Hepatocyte (in vitro differentiated cells): ENCODE data around the gene STOML2. TPM values are rescaled to one million over a fixed set of nuclear protein-coding genes. Genes with fewer than 3 reads are reported as not detected.
A peak's percentile ranks its signal among the peaks of the same experiment; 100 is the strongest.
"Not testable (repeated sequence)": the region's sequence is repeated elsewhere in the genome, so short reads cannot be mapped to it uniquely, and the experiment has no call there.

ENCODE experiments used
- DNase-seq: peaks from one replicate; pipeline ENCODE4 v3.0.0-alpha.2; 2016; ENCODE audit warnings: low spot score
- H2AFZ ChIP-seq: fragments of 200-600 bp; sonication (generic); 2 replicates; pipeline ENCODE4 v1.6.0; 2016; ENCODE audit warnings: antibody characterized with exemption, mild to moderate bottlenecking
- H3K27ac ChIP-seq: fragments of 200-600 bp; sonication (generic); 2 replicates; pipeline ENCODE4 v1.5.1; 2016; ENCODE audit warnings: mild to moderate bottlenecking
- H3K27me3 ChIP-seq: fragments of 200-600 bp; sonication (generic); 2 replicates; pipeline ENCODE4 v1.6.1; 2016
- H3K36me3 ChIP-seq: fragments of 200-600 bp; sonication (generic); replicated peaks from 2 replicates; pipeline ENCODE4 v1.5.1; 2016; ENCODE audit warnings: low read depth; ENCODE audit not compliant: insufficient read depth
- H3K4me1 ChIP-seq: fragments of 200-600 bp; sonication (generic); 2 replicates; pipeline ENCODE4 v1.5.1; 2016; ENCODE audit warnings: mild to moderate bottlenecking, moderate library complexity; ENCODE audit not compliant: insufficient read depth
- H3K4me2 ChIP-seq: fragments of 200-600 bp; sonication (generic); 2 replicates; pipeline ENCODE4 v1.6.0; 2016
- H3K4me3 ChIP-seq: fragments of 200-600 bp; sonication (generic); 2 replicates; pipeline ENCODE4 v1.5.1; 2016; ENCODE audit warnings: mild to moderate bottlenecking
- H3K79me2 ChIP-seq: fragments of 200-600 bp; sonication (generic); 2 replicates; pipeline ENCODE4 v1.6.0; 2017; ENCODE audit warnings: mild to moderate bottlenecking
- H3K9me2 ChIP-seq: fragments of 200-600 bp; sonication (generic); replicated peaks from 2 replicates; pipeline ENCODE4 v1.6.0; 2017; ENCODE audit warnings: mild to moderate bottlenecking; ENCODE audit not compliant: insufficient read depth
- H3K9me3 ChIP-seq: fragments of 200-600 bp; sonication (generic); 2 replicates; pipeline ENCODE4 v1.5.1; 2016; ENCODE audit warnings: low read depth, mild to moderate bottlenecking
- H4K20me1 ChIP-seq: fragments of 200-600 bp; sonication (generic); 2 replicates; pipeline ENCODE4 v1.6.0; 2016; ENCODE audit warnings: mild to moderate bottlenecking; ENCODE audit not compliant: insufficient read depth, poor library complexity, severe bottlenecking
- EZH2 ChIP-seq: fragments of 200-600 bp; sonication (generic); IDR thresholded peaks from 2 replicates; pipeline ENCODE4 v1.6.1; 2016; ENCODE audit warnings: antibody characterized with exemption, mild to moderate bottlenecking, borderline replicate concordance
- EZH2phosphoT487 ChIP-seq: fragments of 200-600 bp; sonication (generic); IDR thresholded peaks from one replicate; pipeline ENCODE4 v1.6.1; 2018; ENCODE audit warnings: antibody characterized with exemption, mild to moderate bottlenecking, low read depth, moderate library complexity; ENCODE audit not compliant: unreplicated experiment, severe bottlenecking
- WGBS: methylation state at CpG from one replicate; pipeline ENCODE4 v1.1.6; 2016; ENCODE audit warnings: low lambda C conversion rate; ENCODE audit errors: missing lambda C conversion rate; 5-methylcytosine and 5-hydroxymethylcytosine counted together
- polyA plus RNA-seq: library from polyadenylated mRNA; unstranded; fragments of >200 nt; fragmentation: Nextera tagmentation; extraction: Ambion mirVana; gene quantifications from 2 replicates; pipeline ENCODE4 v1.2.1, GENCODE V29; 2016
- total RNA-seq: library from RNA; depleted of rRNA; stranded (reverse); fragments of >200 nt; gene quantifications from 2 replicates; pipeline ENCODE4 v1.2.3, GENCODE V29; 2014
- TF ChIP-seq, protein P1 (sequence below): fragments of 200-600 bp; sonication (generic); IDR thresholded peaks from 2 replicates; pipeline ENCODE4 v1.5.1; 2016; ENCODE audit warnings: antibody characterized with exemption, mild to moderate bottlenecking; ENCODE audit not compliant: poor library complexity

The STOML2 gene
- 84.0 and 98.0 TPM in 2 replicates for total RNA-seq
- 120 TPM in 2 replicates for polyA plus RNA-seq

DNA sequence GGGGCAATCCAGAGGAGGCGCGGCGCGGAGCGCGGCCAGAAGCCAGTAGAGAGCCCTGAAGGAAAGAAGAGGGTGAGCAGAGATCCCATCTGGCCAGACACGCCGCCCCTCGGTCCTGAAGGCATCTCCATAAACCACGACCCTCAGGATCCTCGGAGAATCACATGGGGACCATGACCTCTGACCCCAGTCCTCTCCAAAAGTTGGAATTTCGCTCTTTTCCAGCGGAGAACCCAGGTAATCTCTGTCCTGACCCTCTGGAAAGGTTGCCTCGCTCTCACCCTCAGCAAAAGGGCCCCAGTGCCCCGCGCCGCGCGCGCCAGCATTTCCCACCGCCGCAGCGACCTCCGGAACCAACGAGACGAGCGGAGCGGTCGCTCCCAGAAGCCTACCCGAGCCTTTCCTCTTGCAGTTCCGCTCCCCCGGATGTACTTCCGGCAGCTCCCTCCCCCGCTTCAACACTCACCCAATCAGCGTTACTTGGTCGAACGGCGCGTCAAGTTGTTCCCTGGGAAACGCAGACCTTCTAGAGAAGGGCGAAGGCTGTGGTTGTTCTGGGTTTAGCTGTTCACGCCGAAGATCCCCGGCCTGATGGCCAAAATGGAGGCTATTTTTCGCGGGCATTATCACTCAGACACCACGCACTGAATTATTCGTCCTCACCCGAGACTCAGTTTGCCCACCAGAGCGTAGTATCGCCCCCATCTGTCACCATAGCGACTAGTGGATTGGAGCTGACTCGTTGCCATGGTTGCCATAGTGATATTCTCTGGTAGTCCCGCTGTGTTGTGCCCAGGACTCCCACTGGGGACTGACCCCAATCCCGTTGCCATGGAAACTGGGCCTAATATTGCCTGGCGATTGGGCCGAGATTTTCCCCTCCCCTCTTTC lies at the start of gene STOML2:
TSS of gene STOML2 (minus strand) at position 363 of the 891 bp plus-strand sequence. CDS start at position 326, 37 bp downstream.
- WGBS, result under 1% methylated on average over 57 of the region's 57 CpGs

DNA sequence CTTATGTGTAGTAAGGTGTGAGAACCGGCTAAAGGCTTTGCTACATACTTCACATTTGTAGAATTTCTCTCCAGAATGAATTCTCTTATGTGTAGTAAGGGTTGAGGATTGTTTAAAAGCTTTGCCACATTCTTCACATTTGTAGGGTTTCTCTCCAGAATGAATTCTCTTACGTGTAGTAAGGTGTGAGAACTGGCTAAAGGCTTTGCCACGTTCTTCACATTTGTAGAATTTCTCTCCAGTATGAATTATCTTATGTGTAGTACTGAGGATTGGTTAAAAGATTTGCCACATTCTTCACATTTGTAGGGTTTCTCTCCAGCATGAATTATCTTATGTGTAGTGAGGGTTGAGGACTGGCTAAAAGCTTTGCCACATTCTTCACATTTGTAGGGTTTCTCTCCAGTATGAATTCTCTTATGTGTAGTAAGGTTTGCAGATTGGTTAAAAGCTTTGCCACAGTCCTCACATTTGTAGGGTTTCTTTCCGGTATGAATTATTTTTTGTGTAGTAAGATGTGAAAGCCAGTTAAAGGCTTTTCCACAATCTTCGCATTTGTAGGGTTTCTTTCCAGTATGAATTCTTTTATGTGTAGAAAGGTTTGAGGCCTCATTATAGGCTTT lies 45.1 kb upstream of the STOML2 start:
- not testable (repeated sequence) for H3K27ac ChIP-seq, DNase-seq, H3K36me3 ChIP-seq, H3K4me1 ChIP-seq, H3K79me2 ChIP-seq, H4K20me1 ChIP-seq, H2AFZ ChIP-seq, H3K4me2 ChIP-seq, H3K27me3 ChIP-seq, H3K9me3 ChIP-seq, H3K4me3 ChIP-seq, H3K9me2 ChIP-seq
- 70% methylated on average over 5 of the region's 5 CpGs for WGBS

More for the DNA sequence above, at the start of gene STOML2:
- peaks cover 16% of the 10 kb centered on the region for H3K79me2 ChIP-seq
- peak within 1 kb of the TSS; percentile 97 for H3K4me2 ChIP-seq
- no peaks in the 10 kb centered on the region for H3K9me2 ChIP-seq
- H3K4me1 ChIP-seq, result peaks cover 11% of the 10 kb centered on the region
- H2AFZ ChIP-seq, result peak within 1 kb of the TSS; percentile 81
- TF ChIP-seq EZH2 (no peak), EZH2phosphoT487 (no peak)
- TF ChIP-seq, protein P1, sequence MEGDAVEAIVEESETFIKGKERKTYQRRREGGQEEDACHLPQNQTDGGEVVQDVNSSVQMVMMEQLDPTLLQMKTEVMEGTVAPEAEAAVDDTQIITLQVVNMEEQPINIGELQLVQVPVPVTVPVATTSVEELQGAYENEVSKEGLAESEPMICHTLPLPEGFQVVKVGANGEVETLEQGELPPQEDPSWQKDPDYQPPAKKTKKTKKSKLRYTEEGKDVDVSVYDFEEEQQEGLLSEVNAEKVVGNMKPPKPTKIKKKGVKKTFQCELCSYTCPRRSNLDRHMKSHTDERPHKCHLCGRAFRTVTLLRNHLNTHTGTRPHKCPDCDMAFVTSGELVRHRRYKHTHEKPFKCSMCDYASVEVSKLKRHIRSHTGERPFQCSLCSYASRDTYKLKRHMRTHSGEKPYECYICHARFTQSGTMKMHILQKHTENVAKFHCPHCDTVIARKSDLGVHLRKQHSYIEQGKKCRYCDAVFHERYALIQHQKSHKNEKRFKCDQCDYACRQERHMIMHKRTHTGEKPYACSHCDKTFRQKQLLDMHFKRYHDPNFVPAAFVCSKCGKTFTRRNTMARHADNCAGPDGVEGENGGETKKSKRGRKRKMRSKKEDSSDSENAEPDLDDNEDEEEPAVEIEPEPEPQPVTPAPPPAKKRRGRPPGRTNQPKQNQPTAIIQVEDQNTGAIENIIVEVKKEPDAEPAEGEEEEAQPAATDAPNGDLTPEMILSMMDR, result no peak
- H3K27ac ChIP-seq, result peak within 1 kb of the TSS; percentile 83
- DNase-seq, result peak; percentile 96
- H3K27me3 ChIP-seq, result no peaks in the 10 kb centered on the region
- H3K9me3 ChIP-seq, result no peaks in the 10 kb centered on the region
- peak within 1 kb of the TSS; percentile 73 for H3K4me3 ChIP-seq
- no peaks in the 10 kb centered on the region for H4K20me1 ChIP-seq
- H3K36me3 ChIP-seq, result no peaks in the 10 kb centered on the region

DNA sequence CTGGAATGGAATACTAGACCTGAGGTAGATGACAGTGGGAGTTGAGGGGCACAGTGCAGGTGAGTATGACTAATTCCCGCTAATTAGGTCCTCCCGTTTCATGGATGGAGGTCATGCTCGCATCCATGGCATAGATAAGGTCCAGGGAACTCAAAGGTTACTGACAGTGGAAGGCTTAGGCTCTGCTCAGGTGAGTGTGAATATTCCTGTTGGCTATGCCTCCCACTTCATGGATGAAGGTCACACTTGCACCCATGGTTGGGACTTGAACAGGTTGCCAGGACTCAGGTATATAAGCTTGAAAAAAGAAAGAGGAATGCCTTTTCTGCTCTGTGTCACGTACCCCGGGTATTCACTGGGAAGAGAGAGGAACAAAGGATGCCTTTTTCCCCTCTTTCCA lies 39.1 kb upstream of the STOML2 start:
- Histone ChIP-seq H3K9me2 (no peaks in the 10 kb centered on the region), H3K27ac (no peak overlapping the region), H3K36me3 (no peaks in the 10 kb centered on the region), H3K27me3 (no peaks in the 10 kb centered on the region), H3K4me1 (no peaks in the 10 kb centered on the region), H3K4me2 (no peak overlapping the region), H3K9me3 (no peaks in the 10 kb centered on the region), H3K79me2 (no peaks in the 10 kb centered on the region), H4K20me1 (no peaks in the 10 kb centered on the region), H3K4me3 (no peak overlapping the region), H2AFZ (no peak overlapping the region)
- no peak for TF ChIP-seq EZH2phosphoT487
- DNase-seq, result no peak
- 90% methylated on average over 5 of the region's 5 CpGs for WGBS

- no peak overlapping the region for H2AFZ ChIP-seq
- TF ChIP-seq EZH2phosphoT487, result no peak
- no peaks in the 10 kb centered on the region for H3K4me1 ChIP-seq
- H3K4me3 ChIP-seq, result no peak overlapping the region
- H3K36me3 ChIP-seq, result no peaks in the 10 kb centered on the region
- 83% methylated on average over 2 of the region's 2 CpGs for WGBS
- no peaks in the 10 kb centered on the region for H4K20me1 ChIP-seq
- H3K4me2 ChIP-seq, result no peak overlapping the region
- no peaks in the 10 kb centered on the region for H3K9me2 ChIP-seq
- H3K9me3 ChIP-seq, result no peaks in the 10 kb centered on the region
- no peaks in the 10 kb centered on the region for H3K79me2 ChIP-seq
- no peak for DNase-seq
- no peak overlapping the region for H3K27ac ChIP-seq
- H3K27me3 ChIP-seq, result no peaks in the 10 kb centered on the region
Observed at GRCh38 chr9:35140093-35140492, 37.2 kb upstream of the STOML2 start.
